ENCODE measurements around the gene LDLRAP1.

The LDLRAP1 gene

DNA sequence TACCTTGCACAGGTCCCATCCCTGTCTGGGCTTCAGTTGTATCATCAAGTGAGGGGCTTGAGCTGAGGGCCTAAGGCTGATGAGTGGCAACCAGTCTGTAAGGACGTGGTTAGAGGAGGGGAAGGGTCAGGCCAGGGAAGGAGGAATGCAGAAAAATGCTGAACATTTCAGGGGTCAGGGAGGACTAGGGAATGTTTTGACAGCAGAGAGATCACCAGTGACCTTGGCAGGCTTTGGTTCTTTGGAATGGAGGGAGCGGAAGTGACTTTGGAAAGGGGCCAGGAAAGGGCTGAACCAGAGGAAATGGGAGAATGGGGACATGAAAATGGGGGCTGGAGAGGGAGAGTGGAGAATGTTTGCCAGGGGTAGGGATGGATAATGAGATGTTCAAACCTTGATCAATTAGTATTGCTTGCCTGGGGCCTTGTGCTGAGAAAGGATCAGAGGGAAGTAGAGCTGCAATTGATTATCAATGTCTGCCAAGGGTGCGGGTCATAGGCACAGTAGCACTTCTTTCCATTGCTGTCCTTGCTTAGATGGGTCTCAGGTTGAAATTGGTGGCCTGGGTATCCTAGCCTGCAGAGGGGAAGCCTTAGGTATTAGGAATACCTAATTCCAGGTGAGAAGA, 7.4 kb downstream of the LDLRAP1 start:
- no peak for TF ChIP-seq CTCF (IDR thresholded peaks at IDR 0.05; ENCODE audit: borderline replicate concordance, insufficient read depth, low read depth, low read length)
- no peak overlapping the region for H3K4me3 ChIP-seq (ENCODE audit: low read depth, low read length)

DNA sequence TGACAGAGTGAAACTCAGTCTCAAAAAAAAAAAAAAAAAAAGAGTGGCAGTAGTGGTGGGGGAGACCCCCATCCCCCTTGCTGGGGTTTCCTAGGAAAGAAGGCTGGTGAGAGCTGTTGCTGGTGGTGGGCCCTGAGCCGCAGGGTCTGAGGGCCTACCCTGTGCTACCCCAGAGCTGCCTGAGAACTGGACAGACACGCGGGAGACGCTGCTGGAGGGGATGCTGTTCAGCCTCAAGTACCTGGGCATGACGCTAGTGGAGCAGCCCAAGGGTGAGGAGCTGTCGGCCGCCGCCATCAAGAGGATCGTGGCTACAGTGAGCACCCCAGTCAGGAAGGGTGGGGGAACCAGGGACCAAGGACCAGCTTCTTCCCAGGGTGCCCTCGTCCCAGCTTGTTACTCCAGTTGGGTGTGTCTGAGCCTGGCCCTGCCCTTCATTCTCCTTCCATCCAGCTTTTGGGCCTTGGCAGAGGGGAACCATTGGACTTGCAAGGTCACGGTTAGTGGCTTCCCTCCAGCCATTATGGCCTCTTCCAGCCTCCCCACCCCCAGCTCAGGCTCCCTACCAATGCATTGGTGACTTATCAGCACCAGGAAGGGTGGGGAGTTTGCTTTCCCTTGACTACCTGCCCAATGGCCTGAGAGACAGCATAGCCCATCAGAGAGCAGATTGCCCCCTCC, 10.5 kb downstream of the LDLRAP1 start:
- no peak overlapping the region for H3K4me3 ChIP-seq (ENCODE audit: low read depth, low read length)
- TF ChIP-seq CTCF (IDR thresholded peaks at IDR 0.05; ENCODE audit: borderline replicate concordance, insufficient read depth, low read depth, low read length): no peak

GRCh38 chr1:25554430-25554780, 11.0 kb downstream of the LDLRAP1 start:
- TF ChIP-seq CTCF (IDR thresholded peaks at IDR 0.05; ENCODE audit: borderline replicate concordance, insufficient read depth, low read depth, low read length): no peak

DNA sequence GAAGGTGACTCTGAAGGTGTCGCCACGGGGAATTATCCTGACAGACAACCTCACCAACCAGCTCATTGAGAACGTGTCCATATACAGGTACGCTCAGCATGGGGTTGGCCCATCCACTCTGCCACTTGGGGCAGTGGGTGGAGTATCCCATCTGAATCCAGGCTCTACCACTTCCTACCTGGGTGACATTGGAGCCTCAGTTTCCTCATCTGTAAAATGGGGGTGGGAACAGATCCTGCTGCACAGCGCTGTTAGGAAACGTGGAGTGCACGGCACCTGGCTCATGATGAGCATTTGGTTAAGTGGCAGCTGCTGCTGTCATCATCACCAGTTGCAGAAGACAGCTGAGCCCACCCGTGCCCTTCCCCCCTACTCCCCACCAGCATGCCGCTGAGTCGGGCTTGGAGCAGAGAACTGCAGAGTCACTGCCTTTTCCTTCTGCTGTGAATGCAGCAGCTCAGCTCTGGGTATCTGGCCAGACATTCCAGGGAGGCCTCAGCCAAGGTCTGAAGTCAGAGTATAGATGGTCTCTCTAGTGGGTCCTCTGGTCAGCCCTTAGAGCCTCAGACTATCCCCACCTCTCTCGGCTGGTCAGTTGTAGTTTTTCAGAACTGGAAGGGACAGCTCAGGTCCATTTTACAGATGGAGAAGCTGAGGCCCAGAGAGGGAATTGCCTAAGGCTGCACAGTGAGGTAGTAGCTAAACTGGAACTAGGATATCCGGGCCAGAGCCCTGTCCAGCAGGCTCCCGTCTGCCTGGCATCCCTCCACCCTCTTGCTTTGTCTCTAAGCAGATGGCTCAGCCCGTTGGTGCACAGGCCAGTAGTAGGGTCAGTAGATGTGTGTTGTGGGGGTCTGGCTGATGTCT, 11.7 kb downstream of the LDLRAP1 start:
- no peak overlapping the region for H3K4me3 ChIP-seq (ENCODE audit: low read depth, low read length)
- TF ChIP-seq CTCF (IDR thresholded peaks at IDR 0.05; ENCODE audit: borderline replicate concordance, insufficient read depth, low read depth, low read length): no peak

More at GRCh38 chr1:25554430-25554780, 11.0 kb downstream of the LDLRAP1 start:
- H3K4me3 ChIP-seq (ENCODE audit: low read depth, low read length): no peak overlapping the region

DNA sequence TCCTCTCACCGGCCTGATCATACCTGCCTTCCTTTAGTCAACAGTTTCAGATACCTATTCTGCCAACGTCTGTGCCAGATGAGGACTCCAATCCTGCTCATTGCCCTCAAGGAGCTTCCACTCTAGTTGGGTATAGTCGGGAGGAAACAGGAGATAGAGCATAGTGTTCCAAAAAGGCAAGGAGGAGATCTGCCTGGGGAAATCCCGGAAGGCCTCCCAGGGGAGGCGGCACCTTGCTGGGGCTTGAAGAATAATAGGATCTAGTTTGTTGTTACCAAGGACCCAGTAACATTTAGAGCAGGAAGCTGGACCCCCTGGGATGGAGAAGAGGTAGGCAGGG, 12.3 kb downstream of the LDLRAP1 start:
- H3K4me3 ChIP-seq (ENCODE audit: low read depth, low read length): no peak overlapping the region
- TF ChIP-seq CTCF (IDR thresholded peaks at IDR 0.05; ENCODE audit: borderline replicate concordance, insufficient read depth, low read depth, low read length): no peak

- no peak for TF ChIP-seq CTCF (IDR thresholded peaks at IDR 0.05; ENCODE audit: borderline replicate concordance, insufficient read depth, low read depth, low read length)
Observed at GRCh38 chr1:25556132-25556670, 12.8 kb downstream of the LDLRAP1 start.

More at GRCh38 chr1:25556132-25556670, 12.8 kb downstream of the LDLRAP1 start:
- H3K4me3 ChIP-seq (ENCODE audit: low read depth, low read length): no peak overlapping the region

All from GM12875 (cell line).